GM19438 (cell line): ENCODE results near the gene NDUFB7.
"Not testable (repeated sequence)": the region's sequence is repeated elsewhere in the genome, so short reads cannot be mapped to it uniquely, and the experiment has no call there.

ENCODE experiments used
- ATAC-seq: cut with Tn5 transposase; IDR thresholded peaks from one replicate; pipeline ENCODE4 v1.9.1; 2021; ENCODE audit warnings: low read depth; ENCODE audit not compliant: unreplicated experiment

Gene NDUFB7

DNA sequence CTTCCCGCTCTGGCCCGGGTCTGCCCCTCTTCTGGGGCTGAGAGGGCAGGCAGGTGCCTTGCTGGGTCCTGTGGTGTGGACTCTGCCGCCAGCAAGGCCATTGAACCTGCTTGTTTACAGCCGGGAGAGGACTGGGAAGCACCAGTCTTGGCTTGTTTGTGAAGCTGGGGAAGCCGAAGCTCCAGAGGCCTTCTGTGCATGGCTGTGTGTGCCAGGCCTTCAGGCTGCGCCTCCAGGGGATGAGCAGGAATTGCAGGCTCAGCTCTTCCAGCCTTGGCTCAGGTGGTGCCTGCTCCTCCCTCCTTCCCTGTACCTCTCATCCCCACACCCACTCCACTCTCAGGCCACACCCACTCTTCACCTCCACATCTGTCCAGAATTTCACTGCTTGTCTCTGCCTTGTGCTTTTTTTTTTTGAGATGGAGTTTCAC, 17.5 kb downstream of the NDUFB7 start:
- no peak for ATAC-seq

DNA sequence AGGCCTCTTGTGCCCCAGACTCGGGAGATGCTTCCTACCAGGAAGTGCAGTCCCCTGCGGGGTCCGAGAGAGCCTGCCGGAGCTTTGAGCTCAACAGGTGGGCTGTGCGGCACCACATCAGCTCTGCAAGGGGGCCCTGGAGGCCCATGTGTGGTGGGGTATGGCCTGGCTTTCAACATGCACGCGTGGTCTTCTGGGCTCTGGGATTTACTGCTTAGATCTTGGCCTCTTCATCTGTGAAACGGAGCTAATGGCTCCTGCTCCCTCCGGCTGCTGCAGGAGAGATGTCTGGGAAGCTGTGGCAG, 18.0 kb downstream of the NDUFB7 start:
- ATAC-seq = no peak

DNA sequence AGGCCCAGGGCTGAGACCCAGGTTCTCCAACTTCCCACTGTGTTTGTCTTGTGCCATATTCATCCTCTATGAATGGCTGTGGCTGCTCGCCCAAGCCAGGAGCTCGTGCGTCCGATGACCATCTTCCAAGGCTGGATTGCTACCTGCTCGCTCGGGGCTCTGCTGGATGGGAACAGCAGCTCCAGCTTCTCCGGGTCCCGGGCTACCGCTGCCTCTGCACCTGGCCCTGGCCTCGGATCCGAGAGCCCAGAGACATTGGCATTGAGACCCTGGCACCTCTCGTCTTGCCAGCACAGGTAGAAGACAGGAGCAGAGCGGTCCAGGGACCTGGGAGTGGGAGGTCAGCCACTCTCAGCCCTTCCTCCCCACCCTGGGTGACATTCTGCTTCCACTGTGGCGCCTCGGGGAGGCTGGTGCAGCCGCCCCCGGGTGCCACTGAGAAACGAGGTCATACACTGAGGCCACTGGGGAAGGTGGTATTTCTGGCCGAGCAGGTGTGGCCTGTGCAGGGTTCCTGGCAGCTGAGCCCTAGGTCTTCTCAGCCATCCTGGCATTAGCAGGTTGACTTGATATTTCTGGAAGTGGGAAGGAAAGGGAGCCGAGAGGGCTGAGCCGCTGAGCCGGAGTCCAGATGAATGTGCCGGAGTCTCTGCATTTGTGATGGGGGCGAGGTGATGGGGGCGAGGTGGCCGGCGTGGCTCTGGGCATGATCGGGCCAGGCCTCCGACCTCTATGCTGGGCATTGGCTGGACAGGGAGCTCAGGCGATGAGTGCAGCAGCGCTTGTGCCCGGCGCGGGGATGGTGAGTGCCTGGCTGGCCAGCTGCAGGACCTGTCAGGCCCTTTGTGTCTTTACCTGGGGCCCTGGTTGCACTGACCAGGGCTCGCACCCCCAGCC, 18.6 kb downstream of the NDUFB7 start:
- ATAC-seq = no peak

DNA sequence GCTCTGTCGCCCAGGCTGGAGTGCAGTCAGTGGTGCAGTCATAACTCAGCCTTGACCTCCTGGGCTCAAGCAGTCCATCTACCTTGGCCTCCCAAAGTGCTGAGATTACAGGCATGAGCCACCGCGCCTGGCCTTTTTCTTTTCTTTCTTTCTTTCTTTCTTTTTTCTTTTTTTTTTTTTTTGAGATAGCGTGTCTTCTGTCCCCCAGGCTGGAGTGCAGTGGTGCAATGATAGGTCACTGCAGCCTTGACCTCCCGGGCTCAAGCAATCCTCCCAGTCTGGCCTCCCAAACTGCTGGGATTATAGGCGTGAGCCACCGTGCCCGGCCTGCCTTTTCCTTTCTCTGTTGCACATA, 19.9 kb downstream of the NDUFB7 start:
- ATAC-seq = not testable (repeated sequence)

DNA sequence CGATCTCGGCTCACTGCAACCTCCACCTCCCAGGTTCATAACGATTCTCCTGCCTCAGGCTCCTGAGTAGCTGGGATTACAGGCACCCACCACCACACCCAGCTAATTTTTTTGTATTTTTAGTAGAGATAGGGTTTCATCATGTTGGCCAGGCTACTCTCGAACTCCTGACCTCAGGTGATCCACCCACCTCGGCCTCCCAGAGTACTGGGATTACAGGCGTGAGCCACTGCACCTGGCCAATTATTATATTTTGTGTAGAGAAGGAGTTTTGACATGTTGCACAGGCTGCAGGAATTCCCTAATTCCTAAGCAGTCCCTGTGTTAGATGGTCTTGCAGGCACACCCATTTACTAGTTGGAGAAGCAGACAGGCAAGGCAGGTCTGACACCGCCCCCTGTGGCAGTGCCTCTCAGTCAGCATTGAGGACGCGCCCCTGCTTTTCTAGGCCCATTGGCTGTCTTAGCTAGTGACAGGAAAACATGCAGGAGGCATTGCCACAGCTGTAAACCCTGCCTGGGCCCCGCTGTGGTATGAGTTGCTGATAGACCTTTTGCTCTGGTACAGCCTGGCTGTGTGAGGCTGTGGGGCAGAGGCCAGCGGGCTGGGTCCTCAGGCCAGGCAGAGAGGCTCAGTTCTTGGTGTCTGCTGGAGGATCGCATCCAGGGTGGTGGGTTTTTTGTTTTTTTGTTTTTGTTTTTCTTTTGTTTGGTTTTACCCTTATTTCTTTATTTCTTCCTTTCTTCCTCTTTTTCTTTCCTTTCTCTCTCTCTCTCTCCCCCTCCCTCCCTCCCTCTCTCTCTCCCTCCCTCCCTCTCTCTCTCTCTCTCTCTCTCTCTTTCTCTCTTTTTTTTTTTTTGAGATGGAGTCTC, 20.5 kb downstream of the NDUFB7 start:
- not testable (repeated sequence) for ATAC-seq

DNA sequence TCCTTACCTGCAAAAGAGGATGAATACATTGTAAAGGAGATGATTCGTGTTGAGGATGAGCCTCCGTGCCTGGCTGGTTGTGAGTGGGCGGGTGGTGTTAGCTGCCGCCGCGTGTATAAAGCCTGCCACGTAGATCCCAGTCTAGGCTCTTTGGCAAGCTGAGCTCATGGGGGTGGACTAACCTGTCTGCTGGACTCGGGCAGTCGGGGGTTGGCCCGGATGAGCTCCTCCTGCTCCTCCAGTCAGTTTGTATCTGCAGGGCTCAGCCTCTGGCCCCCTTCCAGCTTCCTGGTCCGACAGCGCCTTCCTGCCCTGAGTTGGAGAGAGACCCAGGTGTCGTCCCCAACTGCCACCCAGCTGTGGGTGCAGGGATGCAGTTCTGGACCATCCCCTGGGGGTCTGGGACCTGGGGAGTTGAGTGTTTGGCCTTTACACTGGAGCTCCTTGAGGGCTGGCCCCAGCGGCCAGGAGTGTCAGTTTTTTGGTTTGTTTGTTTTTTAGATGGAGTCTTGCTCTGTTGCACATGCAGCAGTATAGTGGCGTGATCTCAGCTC, 21.6 kb downstream of the NDUFB7 start:
- ATAC-seq = no peak

DNA sequence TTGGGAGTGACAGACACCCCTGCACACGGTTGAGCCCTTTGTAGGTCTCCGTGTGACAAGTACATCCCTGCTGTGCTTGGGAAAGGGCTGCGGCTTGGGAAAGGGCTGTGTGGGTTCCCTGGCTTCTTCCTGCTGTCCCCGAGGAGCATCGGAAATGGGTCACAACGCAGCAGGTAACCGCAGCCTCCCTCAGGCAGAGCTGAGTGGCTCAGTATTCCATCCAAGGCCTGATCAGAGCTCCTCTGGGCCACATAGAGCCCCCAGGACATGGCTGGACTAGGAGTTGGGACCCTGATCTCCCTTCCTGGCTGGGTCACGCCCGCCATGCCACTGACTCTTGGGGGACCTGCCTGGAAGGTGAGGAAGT, 26.2 kb downstream of the NDUFB7 start:
- ATAC-seq = no peak

DNA sequence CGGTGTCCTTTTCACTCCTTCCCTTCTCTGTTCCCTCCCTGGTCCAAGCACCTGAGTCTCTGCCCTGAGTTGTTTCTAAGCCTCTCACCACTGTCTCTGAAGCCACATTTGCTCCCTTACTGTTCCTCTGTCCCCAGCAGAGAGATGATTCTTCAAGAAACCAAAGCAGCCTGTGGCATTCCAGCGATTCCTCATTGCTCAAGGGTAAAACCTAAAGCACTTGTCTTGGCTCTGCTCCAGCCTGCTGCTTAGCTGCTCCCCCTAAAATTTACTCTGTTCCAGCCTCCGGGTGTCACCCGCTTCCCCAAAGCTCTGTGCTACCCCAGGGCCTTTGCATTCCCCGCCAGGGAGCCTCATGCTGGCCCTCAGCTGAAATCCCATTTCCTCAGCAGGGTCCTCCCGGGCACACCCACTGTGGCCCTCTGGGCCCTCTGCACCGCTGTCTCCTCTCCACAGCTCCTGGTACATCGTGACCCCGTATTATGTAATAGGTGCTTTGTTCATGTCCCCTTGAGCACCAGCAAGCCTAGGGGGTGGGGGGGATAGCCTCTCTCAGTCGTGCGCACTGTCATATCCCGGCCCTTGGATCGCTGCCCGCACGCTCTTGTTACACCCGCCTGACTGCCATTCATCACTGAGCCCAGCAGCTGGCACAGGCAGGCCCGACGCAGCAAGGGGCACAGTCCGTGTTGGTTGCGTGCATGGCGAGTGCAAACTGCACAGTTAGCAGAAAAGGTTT, 26.7 kb downstream of the NDUFB7 start:
- ATAC-seq = no peak

DNA sequence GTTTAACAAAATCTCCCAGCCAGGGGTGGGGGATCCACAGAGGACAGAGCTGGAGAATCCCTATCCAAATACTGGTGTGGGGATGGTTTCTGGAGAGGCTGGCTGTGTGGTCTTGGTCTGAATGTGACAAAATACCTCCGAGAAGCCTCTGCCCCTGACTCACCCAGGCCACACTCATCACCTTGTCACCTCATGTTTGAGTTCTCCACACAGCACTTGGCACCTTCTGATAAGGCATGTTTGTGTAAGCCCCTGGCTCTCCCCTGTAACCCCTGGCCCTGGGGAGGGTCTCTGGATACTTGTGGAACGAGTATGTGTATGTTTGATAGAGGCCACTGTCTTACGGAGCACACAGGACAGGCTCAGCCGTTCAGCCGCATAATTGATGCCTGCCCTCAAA, 27.8 kb downstream of the NDUFB7 start:
- no peak for ATAC-seq

DNA sequence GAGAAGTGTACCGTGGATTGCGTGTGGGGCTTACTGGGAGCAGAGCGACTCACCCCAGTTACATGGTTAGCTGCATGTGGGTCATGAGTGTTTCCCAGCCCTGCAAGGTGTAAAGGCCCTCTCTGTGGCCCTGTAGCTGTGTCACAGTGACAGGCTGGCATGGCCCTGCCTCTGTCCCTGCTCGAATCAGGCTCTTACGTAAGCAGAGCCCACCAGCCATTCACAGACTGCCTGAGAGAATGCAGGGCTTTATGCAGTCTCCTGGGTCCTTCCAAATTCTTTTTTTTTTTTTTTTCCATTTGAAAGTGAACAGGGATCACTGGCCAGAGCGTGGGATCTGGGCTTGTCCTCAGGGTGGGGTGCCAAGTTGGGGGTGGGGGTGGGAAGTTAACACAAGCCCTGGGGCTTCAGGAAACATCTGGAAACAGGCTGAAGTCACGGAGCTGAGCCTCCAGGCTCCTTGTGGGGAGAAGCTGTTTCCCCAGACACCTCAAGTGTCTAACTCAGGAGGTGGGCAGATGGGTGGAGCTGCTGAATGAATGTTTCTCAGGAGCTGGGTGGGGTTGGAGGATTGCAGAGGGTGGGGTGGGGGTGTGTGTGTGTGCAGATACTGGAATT, 29.0 kb downstream of the NDUFB7 start:
- no peak for ATAC-seq

DNA sequence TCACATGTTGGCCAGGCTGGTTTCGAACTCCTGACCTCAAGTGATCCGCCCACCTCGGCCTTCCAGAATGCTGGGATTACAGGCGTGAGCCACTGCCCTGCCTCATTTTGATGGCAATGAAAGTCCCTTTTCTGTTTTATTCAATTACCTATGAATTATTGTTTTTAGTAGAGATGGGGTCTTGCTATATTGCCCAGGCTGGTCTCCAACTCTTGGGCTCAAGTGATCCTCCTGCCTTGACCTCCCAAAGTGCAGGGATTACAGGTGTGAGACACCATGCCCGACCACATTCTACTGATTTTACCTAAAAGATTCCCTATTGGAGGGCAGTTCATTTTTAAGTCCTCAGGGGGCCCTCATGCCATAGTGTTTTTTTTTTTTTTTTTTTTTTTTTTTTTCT, 29.9 kb downstream of the NDUFB7 start:
- ATAC-seq = not testable (repeated sequence)

DNA sequence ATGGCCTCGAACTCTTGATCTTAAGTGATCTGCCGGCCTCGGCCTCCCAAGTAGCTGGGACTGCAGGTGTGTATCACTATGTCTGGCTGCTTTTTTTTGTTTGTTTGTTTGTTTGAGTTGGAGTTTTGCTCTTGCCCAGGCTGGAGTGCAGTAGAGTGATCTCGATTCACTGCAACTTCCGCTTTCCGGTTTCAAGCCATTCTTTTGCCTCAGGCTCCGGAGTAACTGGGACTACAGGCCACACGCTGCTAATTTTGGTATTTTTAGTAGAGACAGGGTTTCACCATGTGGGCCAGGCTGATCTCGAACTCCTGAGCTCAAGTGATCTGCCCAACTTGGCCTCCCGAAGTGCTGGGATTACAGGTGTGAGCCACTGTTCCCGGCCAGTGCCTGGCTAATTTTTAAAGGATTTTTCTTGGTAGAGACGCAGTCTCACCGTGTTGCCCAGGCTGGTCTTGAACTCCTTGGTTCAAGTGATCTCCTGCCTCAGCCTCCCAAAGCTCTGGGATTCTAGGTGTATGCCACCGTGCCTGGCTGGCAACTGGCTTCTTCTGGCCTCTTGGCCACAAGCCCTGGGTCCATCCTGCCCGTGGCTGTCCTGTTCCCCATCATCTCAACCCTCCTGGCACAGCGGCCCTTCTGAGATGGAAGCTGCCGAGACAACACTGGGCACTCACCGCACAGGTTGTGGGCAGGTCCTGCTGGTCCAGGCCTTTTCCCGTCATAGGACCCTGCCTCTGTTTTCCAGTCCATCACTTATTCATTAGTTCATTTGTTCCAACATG, 30.9 kb downstream of the NDUFB7 start:
- no peak for ATAC-seq

DNA sequence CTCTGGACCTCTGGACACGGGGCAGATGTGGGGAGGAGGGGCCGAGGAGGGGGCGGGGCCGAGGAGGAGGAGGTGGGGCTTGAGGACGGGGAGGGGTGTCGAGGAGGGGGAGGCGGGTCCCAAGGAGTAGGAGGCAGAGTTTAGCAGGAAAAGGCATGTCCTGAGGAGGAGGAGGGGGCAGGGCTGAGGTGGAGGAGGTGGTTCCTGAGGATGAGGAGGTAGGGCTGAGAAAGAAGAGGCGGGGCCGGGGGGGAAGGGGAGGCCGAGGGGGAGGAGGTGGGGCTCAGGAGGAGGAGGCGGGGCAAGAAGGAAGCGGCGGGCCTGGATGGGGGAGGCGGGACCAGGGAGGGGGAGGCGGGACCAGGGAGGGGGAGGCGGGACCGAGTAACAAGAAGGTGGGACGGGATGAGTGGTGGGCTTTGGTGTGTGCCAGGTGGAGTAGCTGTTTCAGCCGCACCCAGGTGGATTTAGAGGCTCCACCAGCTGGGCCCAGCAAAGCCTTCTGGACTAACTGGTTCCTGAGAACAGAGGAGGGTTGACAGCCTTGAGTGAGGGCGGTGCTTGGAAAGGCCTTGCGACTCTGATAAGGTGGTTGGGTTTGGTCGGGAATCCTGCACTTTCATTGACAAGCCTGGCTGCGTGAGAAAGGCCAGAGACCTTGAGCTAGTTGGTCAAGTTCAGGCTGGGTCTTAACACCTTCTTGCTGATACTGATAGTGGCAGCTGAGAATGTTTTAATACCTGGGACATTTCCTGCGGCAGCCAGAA, 34.8 kb downstream of the NDUFB7 start:
- no peak for ATAC-seq

DNA sequence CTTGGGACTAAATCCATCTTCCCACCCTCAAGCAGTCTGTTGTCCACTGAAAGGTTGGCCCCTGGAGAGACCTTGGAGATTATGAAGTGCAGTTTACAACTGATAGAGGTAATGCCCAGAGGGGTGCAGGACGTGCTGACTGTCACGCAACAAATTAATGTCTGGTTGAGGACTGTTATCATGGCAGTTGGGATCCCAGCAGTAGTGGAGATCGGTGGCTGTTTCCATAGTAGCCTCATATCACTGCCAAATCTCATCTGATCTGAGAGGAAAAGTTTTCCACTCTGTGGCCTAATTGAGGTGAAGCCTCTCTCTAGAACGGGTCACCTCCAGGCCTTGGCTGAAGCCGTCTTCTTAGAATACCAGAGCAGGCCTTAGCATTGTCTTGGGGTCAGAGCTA, 38.4 kb downstream of the NDUFB7 start:
- no peak for ATAC-seq

DNA sequence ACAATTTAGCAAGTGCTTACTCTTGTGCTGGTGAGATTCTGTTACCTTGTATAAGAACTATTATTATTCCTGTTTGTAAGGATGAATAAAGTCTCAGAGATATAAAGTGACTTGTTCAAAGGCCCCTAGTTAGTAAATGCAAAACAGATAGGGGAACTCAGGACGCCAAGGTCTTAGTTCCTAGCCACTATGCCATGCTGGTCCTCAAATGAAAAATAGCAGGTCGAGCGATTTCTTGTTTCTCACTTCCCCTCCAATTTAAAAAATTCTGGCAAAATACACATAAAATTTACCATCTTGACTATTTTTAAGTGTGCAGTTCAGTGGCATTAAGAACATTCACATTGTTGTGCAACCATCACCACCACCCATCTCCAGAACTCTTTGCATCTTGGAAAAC, 41.4 kb downstream of the NDUFB7 start:
- ATAC-seq = no peak

DNA sequence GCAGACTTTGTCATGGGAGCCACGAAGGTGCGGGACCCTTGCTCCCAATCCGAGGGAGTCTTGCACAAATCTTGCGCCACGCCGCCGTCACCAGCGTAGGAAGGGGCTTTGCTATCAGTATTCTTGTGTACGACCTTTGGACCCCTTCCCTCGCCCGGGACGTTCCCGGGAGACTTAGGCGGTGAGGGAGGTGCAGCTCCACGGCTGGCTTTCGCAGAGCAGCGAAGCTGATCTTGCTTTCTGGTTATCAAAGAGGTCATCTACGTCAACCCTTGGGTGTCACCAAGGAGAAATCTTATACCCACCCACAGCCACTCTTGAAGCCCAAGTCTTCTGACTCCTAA, 41.9 kb downstream of the NDUFB7 start:
- ATAC-seq = no peak

DNA sequence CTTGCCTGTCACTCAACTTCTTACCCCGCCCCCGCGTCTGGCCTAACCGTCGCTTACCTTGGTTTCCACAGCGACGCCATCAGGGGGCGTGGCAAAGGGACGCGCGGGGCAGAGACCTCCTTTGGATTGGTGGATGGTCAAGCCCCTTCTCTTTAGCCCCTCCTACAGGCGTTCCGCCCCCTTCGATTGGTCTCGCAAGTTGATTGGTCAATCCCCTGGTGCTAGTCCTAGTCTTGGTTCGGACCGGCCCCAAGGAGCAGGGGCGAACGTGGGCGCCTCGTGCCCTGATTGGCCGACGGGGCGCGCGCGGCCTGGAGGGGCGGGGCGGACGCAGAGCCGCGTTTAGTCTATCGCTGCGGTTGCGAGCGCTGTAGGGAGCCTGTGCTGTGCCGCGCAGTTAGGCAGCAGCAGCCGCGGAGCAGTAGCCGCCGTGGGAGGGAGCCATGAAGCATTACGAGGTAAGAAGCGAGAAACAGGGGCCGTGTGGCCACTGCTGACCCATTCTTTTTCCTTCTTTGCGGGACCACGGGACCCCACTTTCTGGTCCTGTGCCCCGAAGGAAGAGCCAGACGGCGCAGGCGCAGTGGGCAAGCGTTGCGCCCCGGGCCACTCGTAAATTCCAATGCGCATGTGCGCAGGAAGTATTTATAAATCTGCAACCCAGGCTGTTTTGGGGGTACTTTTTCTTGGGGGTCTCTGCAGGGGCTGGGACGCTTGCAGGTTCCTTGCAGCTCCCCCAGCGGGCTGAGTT, 42.4 kb downstream of the NDUFB7 start, which contains the start of gene TECR:
Gene TECR (plus strand): TSS at position 341 of the 751 bp plus-strand sequence. CDS start 103 bp downstream, at position 444.
- peak; percentile 96 for ATAC-seq
